ENCODE measurements around the gene TOX2.

TOX2 gene

DNA sequence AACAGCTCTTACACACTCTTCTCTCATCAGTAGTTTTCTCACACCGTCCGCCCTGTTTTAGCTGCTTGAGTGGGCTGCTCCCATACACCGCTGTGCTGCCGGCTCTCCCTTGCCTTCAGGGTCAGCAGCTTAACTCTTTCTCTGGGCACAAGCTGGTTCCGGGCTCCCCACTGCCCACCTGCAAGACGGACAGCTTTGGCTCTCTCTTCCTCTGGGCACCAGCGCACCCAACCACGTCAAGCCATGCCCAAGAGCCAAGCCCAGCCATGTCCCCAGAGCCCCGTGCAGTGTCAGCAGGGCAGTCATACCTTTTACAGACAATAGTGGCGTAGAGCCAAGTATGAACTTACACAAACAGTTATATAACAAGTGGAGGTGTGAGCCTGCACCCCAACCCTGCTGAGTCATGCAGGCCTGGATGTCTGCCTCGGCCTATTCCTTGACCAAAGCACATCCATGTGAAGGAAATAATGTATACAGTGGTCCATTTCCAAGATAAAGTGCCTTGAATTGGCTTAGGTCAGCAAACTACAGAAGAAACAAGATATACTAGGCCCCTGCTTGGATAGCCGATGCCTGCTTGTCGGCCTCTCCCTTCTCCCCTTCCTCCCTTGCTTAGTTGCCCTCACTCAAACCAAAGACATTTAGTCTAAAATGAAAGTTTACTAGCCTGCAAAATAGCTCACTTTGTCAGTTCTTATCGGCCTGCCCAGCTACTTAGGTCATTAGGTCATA, 183.0 kb downstream of the TOX2 start:
- Histone ChIP-seq H3K9me3 (ENCODE audit: control insufficient read depth, insufficient read depth, low read length) (no peaks in the 10 kb centered on the region), H3K79me2 (ENCODE audit: control insufficient read depth, low read length) (no peaks in the 10 kb centered on the region), H3K4me1 (ENCODE audit: control insufficient read depth, low read length) (no peaks in the 10 kb centered on the region), H3K36me3 (ENCODE audit: control insufficient read depth, low read length) (no peaks in the 10 kb centered on the region), H3K9me2 (replicated peaks; ENCODE audit: control insufficient read depth, low read length) (no peaks in the 10 kb centered on the region), H3K27ac (ENCODE audit: low read depth, low read length) (no peak overlapping the region), H3F3A (ENCODE audit: control insufficient read depth, insufficient read depth) (no peaks in the 10 kb centered on the region), H3K4me3 (ENCODE audit: low read length) (no peak overlapping the region), H3K27me3 (ENCODE audit: control insufficient read depth, low read length) (peaks cover 10% of the 10 kb centered on the region), H3K4me2 (ENCODE audit: low read length) (no peak overlapping the region), H4K20me1 (ENCODE audit: control insufficient read depth, insufficient read depth, low read depth, low read length) (0 out of 2 replicates have a peak, but pooled peaks cover 2% of the 10 kb centered on the region)
- TF ChIP-seq EZH2phosphoT487 (IDR thresholded peaks at IDR 0.05; ENCODE audit: borderline replicate concordance, low read length) = no peak
- TF ChIP-seq, protein P1, sequence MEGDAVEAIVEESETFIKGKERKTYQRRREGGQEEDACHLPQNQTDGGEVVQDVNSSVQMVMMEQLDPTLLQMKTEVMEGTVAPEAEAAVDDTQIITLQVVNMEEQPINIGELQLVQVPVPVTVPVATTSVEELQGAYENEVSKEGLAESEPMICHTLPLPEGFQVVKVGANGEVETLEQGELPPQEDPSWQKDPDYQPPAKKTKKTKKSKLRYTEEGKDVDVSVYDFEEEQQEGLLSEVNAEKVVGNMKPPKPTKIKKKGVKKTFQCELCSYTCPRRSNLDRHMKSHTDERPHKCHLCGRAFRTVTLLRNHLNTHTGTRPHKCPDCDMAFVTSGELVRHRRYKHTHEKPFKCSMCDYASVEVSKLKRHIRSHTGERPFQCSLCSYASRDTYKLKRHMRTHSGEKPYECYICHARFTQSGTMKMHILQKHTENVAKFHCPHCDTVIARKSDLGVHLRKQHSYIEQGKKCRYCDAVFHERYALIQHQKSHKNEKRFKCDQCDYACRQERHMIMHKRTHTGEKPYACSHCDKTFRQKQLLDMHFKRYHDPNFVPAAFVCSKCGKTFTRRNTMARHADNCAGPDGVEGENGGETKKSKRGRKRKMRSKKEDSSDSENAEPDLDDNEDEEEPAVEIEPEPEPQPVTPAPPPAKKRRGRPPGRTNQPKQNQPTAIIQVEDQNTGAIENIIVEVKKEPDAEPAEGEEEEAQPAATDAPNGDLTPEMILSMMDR (IDR thresholded peaks at IDR 0.05; ENCODE audit: low read depth, low read length, poor library complexity, severe bottlenecking) = no peak

GRCh38 chr20:44098256-44098630, 183.6 kb downstream of the TOX2 start:
- no peaks in the 10 kb centered on the region for H3K4me1 ChIP-seq (ENCODE audit: control insufficient read depth, low read length)
- no peak for TF ChIP-seq EZH2phosphoT487 (IDR thresholded peaks at IDR 0.05; ENCODE audit: borderline replicate concordance, low read length)
- TF ChIP-seq, protein P1 (IDR thresholded peaks at IDR 0.05; ENCODE audit: low read depth, low read length, poor library complexity, severe bottlenecking) = no peak
- no peak overlapping the region for H3K27ac ChIP-seq (ENCODE audit: low read depth, low read length)
- no peaks in the 10 kb centered on the region for H3K9me2 ChIP-seq (replicated peaks; ENCODE audit: control insufficient read depth, low read length)
- H3F3A ChIP-seq (ENCODE audit: control insufficient read depth, insufficient read depth) = no peaks in the 10 kb centered on the region
- H3K4me2 ChIP-seq (ENCODE audit: low read length) = no peak overlapping the region
- no peaks in the 10 kb centered on the region for H3K9me3 ChIP-seq (ENCODE audit: control insufficient read depth, insufficient read depth, low read length)
- no peaks in the 10 kb centered on the region for H3K79me2 ChIP-seq (ENCODE audit: control insufficient read depth, low read length)
- no peak overlapping the region for H3K4me3 ChIP-seq (ENCODE audit: low read length)
- H3K36me3 ChIP-seq (ENCODE audit: control insufficient read depth, low read length) = no peaks in the 10 kb centered on the region
- H4K20me1 ChIP-seq (ENCODE audit: control insufficient read depth, insufficient read depth, low read depth, low read length) = no peaks in the 10 kb centered on the region
- peaks cover 14% of the 10 kb centered on the region for H3K27me3 ChIP-seq (ENCODE audit: control insufficient read depth, low read length)

DNA sequence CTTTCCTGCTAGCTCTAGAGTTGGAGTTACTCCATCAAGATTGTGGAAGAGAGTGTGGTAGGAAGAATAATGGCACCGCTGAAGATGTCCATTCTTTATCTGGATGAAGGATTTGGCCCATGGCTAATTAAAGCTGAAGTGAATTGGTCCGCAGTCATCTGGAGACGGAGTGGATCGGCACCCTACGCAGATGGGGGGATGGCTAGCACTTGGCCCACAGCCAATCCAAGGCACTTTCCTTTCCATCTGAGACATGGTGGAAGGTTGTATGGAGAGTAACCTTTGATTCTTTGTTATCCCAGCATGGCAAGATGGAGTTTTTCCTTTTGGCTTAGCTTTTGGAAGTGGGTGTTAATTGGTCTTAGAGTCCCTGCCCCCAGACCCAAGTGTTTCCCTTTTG, 184.0 kb downstream of the TOX2 start:
- H3K9me3 ChIP-seq (ENCODE audit: control insufficient read depth, insufficient read depth, low read length) = no peaks in the 10 kb centered on the region
- no peak for TF ChIP-seq EZH2phosphoT487 (IDR thresholded peaks at IDR 0.05; ENCODE audit: borderline replicate concordance, low read length)
- TF ChIP-seq, protein P1 (IDR thresholded peaks at IDR 0.05; ENCODE audit: low read depth, low read length, poor library complexity, severe bottlenecking) = no peak
- no peaks in the 10 kb centered on the region for H4K20me1 ChIP-seq (ENCODE audit: control insufficient read depth, insufficient read depth, low read depth, low read length)

More for the DNA sequence above, 184.0 kb downstream of the TOX2 start:
- Histone ChIP-seq H3K79me2 (ENCODE audit: control insufficient read depth, low read length) (no peaks in the 10 kb centered on the region), H3K4me2 (ENCODE audit: low read length) (no peak overlapping the region), H3F3A (ENCODE audit: control insufficient read depth, insufficient read depth) (no peaks in the 10 kb centered on the region), H3K4me3 (ENCODE audit: low read length) (no peak overlapping the region), H3K36me3 (ENCODE audit: control insufficient read depth, low read length) (no peaks in the 10 kb centered on the region), H3K27me3 (ENCODE audit: control insufficient read depth, low read length) (peaks cover 18% of the 10 kb centered on the region), H3K9me2 (replicated peaks; ENCODE audit: control insufficient read depth, low read length) (no peaks in the 10 kb centered on the region), H3K27ac (ENCODE audit: low read depth, low read length) (no peak overlapping the region), H3K4me1 (ENCODE audit: control insufficient read depth, low read length) (no peaks in the 10 kb centered on the region)
